Measurements from ENCODE around the gene HDGFL3. TPM values are rescaled to one million over a fixed set of nuclear protein-coding genes. Genes with fewer than 3 reads are reported as not detected.

The HDGFL3 gene
- total and polyA plus RNA-seq, 2 donors (not counting 3 experiments of a cell fraction or from before 2014, with no cell fraction given): 20.2 to 155 TPM

GRCh38 chr15:83111149-83111548, 96.5 kb downstream of the HDGFL3 start:
- intact Hi-C loops (cut with micrococcal nuclease) (loop anchor here (5.0 kb wide), 1 partner anchor 569 kb away; the partner anchor contains the start of gene RPS17), dilution Hi-C loops (cut with MboI; ENCODE audit: extremely low pct_ligation_motif_present, low sequenced_read_pairs) (no loop called here)
- Histone ChIP-seq H3K4me2 (ENCODE audit: insufficient read depth, low read length) (no peak overlapping the region), H3K9me3 (replicated peaks; ENCODE audit: control insufficient read depth, insufficient read depth, low read length) (no peaks in the 10 kb centered on the region), H4K20me1 (replicated peaks; ENCODE audit: control insufficient read depth, extremely low read depth, insufficient read depth, low read length) (no peaks in the 10 kb centered on the region), H3K4me3 (replicated peaks in 1 of 3; ENCODE audit: insufficient read depth in 1 of 3, low read depth in 1 of 3, low read length in 3 of 3) (no peak overlapping the region), H3K4me1 (ENCODE audit: control insufficient read depth, extremely low read depth, insufficient read depth, low read length) (peaks cover 67% of the 10 kb centered on the region), H3K79me2 (ENCODE audit: control insufficient read depth, insufficient read depth, low read length) (peaks cover 29% of the 10 kb centered on the region), H3K27ac (ENCODE audit: insufficient read depth, low read depth, low read length) (no peak overlapping the region), H3K9ac (replicated peaks; ENCODE audit: extremely low read depth, insufficient read depth, low read length) (no peak overlapping the region), H3K36me3 (ENCODE audit: control insufficient read depth in 2 of 2, extremely low read depth in 1 of 2, insufficient read depth in 2 of 2, low read length in 2 of 2) (peaks cover 0 to 12% of the 10 kb centered on the region in 2 experiments), H3K9me1 (replicated peaks; ENCODE audit: control insufficient read depth, extremely low read depth, insufficient read depth, low read length) (no peaks in the 10 kb centered on the region), H3K27me3 (ENCODE audit: control insufficient read depth in 2 of 2, insufficient read depth in 2 of 2, low read length in 2 of 2) (no peaks in the 10 kb centered on the region), H2AFZ (ENCODE audit: low read depth, low read length) (no peak overlapping the region)
- TF ChIP-seq MYC (IDR thresholded peaks at IDR 0.05; ENCODE audit: low read depth, low read length): no peak
- TF ChIP-seq GATA2 (IDR thresholded peaks at IDR 0.05; ENCODE audit: insufficient read depth, insufficient read length, low read depth, low read length): no peak
- no peak for TF ChIP-seq MAX (IDR thresholded peaks at IDR 0.05; ENCODE audit: insufficient read depth, insufficient read length)
- TF ChIP-seq FOS (IDR thresholded peaks at IDR 0.05; ENCODE audit: borderline replicate concordance, insufficient read depth, low read length): no peak
- no peak for TF ChIP-seq POLR2A (IDR thresholded peaks at IDR 0.05; ENCODE audit: low read depth, low read length)
- no peak for FAIRE-seq
- DNase-seq (ENCODE audit: low read depth, low spot score): no peak
- ChIA-PET CTCF (interaction anchor here (2.4 kb wide), 1 partner anchor 100 kb away, joined by 11 read pairs; the partner anchor contains the start of gene C15orf40), POLR2A (no interaction called here)
- BruUV-seq (replicated peaks): no TSS peak

DNA sequence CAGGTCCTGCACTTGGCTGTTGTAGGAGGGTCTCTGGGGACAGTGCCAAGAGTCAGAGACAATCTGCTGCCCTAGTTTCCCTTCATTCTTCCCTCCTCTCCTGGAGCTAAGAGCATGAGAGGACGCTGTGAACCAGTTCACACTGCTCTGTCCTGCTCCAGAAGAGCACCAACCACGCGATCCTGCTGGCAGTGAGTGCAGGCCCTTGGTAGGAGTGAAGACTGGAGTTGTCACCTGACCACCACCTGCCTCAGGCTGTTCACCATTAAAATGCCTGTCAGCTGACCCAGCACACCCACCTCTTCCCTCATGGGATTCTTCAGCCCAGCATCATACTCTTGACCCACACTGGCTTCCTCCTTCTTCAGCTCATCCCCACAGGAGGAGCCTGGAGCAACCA, 97.2 kb downstream of the HDGFL3 start:
- Histone ChIP-seq H3K4me1 (ENCODE audit: control insufficient read depth, extremely low read depth, insufficient read depth, low read length) (peaks cover 67% of the 10 kb centered on the region), H3K4me2 (ENCODE audit: insufficient read depth, low read length) (no peak overlapping the region), H3K9me1 (replicated peaks; ENCODE audit: control insufficient read depth, extremely low read depth, insufficient read depth, low read length) (no peaks in the 10 kb centered on the region), H3K36me3 (ENCODE audit: control insufficient read depth in 2 of 2, extremely low read depth in 1 of 2, insufficient read depth in 2 of 2, low read length in 2 of 2) (peaks cover 0 to 9% of the 10 kb centered on the region in 2 experiments), H3K27ac (ENCODE audit: insufficient read depth, low read depth, low read length) (peak overlapping the region; percentile 6), H3K9ac (replicated peaks; ENCODE audit: extremely low read depth, insufficient read depth, low read length) (no peak overlapping the region), H3K27me3 (ENCODE audit: control insufficient read depth in 2 of 2, insufficient read depth in 2 of 2, low read length in 2 of 2) (no peaks in the 10 kb centered on the region), H2AFZ (ENCODE audit: low read depth, low read length) (no peak overlapping the region), H3K79me2 (ENCODE audit: control insufficient read depth, insufficient read depth, low read length) (peaks cover 29% of the 10 kb centered on the region), H4K20me1 (replicated peaks; ENCODE audit: control insufficient read depth, extremely low read depth, insufficient read depth, low read length) (no peaks in the 10 kb centered on the region), H3K9me3 (replicated peaks; ENCODE audit: control insufficient read depth, insufficient read depth, low read length) (no peaks in the 10 kb centered on the region), H3K4me3 (replicated peaks in 1 of 3; ENCODE audit: insufficient read depth in 1 of 3, low read depth in 1 of 3, low read length in 3 of 3) (no peak overlapping the region)
- no peak for FAIRE-seq
- dilution Hi-C loops (cut with MboI; ENCODE audit: extremely low pct_ligation_motif_present, low sequenced_read_pairs) (no loop called here), intact Hi-C loops (cut with micrococcal nuclease) (loop anchor here (5.0 kb wide), 1 partner anchor 568 kb away; the partner anchor contains the start of gene RPS17)
- no TSS peak for BruUV-seq (replicated peaks)
- POLR2A ChIA-PET: no interaction called here
- DNase-seq (ENCODE audit: low read depth, low spot score): peak; percentile 57
- CTCF ChIA-PET: interaction anchor here (1.0 kb wide), 1 partner anchor 43 kb away, joined by 3 read pairs; the partner anchor contains the start of gene BTBD1
- TF ChIP-seq POLR2AphosphoS5 (IDR thresholded peaks at IDR 0.05; ENCODE audit: insufficient read depth, low read depth, low read length): no peak
- no peak for TF ChIP-seq MAX (IDR thresholded peaks at IDR 0.05; ENCODE audit: insufficient read depth, insufficient read length)

Measured in endothelial cell of umbilical vein (primary cell).